Hepatocyte (in vitro differentiated cells): ENCODE measurements around the gene ARL5A.

Source experiments
- EZH2phosphoT487 ChIP-seq: fragments of 200-600 bp; sonication (generic); IDR thresholded peaks from one replicate; pipeline ENCODE4 v1.6.1; 2018; ENCODE audit warnings: antibody characterized with exemption, mild to moderate bottlenecking, low read depth, moderate library complexity; ENCODE audit not compliant: unreplicated experiment, severe bottlenecking
- TF ChIP-seq, protein P1 (sequence below): fragments of 200-600 bp; sonication (generic); IDR thresholded peaks from 2 replicates; pipeline ENCODE4 v1.5.1; 2016; ENCODE audit warnings: antibody characterized with exemption, mild to moderate bottlenecking; ENCODE audit not compliant: poor library complexity

DNA sequence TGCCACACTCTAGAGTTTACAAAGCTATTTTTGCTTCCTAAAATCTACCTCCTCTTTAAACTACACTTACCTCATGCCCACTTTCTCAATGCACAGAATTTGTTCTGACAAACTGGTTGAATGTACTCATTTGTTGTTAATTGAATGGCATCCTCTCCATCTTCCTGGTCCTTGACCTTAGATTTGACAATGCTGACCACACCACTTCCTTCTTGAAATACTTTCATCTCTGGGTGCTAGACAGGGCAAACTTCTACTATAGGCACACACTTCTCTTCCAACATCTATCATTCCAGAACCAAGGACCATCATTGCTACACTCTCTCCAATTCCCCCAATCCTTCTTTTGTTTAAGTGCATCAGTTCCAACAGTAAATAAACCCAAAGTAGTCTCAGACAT is 22.3 kb downstream of the ARL5A start:
- TF ChIP-seq, protein P1, sequence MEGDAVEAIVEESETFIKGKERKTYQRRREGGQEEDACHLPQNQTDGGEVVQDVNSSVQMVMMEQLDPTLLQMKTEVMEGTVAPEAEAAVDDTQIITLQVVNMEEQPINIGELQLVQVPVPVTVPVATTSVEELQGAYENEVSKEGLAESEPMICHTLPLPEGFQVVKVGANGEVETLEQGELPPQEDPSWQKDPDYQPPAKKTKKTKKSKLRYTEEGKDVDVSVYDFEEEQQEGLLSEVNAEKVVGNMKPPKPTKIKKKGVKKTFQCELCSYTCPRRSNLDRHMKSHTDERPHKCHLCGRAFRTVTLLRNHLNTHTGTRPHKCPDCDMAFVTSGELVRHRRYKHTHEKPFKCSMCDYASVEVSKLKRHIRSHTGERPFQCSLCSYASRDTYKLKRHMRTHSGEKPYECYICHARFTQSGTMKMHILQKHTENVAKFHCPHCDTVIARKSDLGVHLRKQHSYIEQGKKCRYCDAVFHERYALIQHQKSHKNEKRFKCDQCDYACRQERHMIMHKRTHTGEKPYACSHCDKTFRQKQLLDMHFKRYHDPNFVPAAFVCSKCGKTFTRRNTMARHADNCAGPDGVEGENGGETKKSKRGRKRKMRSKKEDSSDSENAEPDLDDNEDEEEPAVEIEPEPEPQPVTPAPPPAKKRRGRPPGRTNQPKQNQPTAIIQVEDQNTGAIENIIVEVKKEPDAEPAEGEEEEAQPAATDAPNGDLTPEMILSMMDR: no peak
- TF ChIP-seq EZH2phosphoT487: no peak
